GM19372 (cell line): Measurements from ENCODE around the gene RALGDS.

Source experiments
- ATAC-seq: cut with Tn5 transposase; IDR thresholded peaks from one replicate; pipeline ENCODE4 v1.9.1; 2021; ENCODE audit warnings: mild to moderate bottlenecking, low read depth, moderate library complexity; ENCODE audit not compliant: unreplicated experiment

The RALGDS gene

DNA sequence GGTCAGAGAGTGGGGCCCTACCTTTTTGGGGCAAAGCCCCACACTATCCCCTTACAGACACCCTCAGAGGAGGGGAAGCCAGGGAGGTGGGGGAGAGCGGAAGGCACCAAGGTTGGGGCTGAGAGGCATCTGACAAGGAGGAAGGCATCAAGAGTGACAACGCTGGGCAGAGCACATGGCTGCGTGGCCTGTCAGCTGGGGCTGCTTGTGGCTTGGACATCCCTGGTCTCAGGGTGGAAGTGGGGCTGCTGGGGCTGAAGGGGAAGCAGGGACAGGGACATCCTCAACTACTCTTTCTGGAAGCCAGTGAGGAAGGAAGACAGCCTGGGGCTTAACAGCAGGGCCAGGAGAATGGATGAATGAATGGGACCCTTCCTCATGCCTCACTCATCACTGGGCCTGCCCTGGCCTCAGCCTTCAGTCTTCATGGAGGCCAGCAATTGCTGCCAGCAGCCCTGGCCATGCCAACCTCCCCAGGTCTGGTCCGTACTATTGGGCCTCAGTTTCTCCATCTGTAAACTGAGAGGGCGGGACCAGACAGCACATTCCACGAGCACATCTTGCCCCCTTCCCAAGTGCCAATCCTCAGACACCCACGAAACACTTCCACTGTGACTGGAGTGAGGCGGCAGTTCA is 993 bp upstream of the RALGDS start:
- no peak for ATAC-seq

GRCh38 chr9:133120501-133121197 is 391 bp downstream of the RALGDS start:
- ATAC-seq: no peak

- no peak for ATAC-seq
Measured at GRCh38 chr9:133119846-133120500, 1.1 kb downstream of the RALGDS start.

DNA sequence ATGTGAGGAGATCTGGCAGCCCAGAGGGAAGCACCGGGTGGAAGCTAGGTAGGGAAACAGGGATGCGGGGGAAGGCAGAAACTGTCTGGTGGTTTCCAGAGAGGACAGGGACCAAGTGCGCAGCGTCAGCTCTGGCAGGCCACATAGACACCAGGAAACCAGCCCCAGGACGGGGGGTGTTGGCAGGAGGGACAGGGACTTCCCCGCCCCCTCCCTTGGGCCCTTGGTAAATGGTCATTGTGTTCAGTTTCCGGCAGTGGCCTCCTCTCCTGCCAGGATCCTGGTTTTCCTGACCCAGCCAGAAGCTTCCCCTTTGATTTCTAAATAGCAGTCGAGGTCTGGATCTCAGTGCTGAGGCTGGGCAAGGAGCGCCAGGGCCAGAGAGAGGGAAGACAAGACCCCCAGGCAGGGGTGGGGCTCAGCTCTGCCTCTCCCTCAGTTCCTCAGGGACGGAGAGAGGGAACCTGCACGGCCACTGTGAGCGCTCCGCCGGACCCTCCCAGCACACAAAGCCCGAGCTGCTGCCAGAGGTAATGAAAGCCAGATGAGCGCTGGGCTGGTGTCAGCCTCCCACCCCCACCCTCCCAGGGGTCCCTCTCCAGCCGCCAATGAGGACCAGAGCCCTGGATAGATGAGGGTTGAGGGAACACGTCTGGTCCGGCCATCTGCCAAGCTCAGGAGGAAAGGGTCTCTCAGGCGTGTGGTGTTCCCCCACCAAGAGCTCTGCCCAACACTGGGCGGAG is 1.8 kb downstream of the RALGDS start:
- no peak for ATAC-seq

DNA sequence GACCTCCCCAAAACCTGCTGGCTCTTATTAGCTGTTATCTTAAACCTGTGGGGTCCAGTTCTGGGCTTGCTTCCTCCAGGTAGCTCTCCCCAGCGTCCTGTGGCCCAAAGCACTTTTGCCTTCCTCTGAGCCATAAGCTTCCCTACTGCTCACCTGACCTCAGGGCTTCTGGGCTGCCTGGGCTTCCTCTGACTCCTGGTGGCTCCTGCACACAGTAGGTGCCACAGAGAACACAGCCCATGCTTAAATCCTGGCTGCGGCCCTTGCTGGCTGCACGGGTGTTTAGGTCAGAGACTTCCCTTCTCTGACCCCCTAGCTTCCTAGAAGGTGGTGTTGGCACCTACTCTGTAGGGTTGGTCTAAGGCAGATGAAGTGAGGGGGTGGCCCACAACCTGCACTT is 2.5 kb downstream of the RALGDS start:
- no peak for ATAC-seq

- no peak for ATAC-seq
Measured at GRCh38 chr9:133118179-133118520, 2.9 kb downstream of the RALGDS start.

- no peak for ATAC-seq
Measured at GRCh38 chr9:133117271-133118178, 3.5 kb downstream of the RALGDS start.

DNA sequence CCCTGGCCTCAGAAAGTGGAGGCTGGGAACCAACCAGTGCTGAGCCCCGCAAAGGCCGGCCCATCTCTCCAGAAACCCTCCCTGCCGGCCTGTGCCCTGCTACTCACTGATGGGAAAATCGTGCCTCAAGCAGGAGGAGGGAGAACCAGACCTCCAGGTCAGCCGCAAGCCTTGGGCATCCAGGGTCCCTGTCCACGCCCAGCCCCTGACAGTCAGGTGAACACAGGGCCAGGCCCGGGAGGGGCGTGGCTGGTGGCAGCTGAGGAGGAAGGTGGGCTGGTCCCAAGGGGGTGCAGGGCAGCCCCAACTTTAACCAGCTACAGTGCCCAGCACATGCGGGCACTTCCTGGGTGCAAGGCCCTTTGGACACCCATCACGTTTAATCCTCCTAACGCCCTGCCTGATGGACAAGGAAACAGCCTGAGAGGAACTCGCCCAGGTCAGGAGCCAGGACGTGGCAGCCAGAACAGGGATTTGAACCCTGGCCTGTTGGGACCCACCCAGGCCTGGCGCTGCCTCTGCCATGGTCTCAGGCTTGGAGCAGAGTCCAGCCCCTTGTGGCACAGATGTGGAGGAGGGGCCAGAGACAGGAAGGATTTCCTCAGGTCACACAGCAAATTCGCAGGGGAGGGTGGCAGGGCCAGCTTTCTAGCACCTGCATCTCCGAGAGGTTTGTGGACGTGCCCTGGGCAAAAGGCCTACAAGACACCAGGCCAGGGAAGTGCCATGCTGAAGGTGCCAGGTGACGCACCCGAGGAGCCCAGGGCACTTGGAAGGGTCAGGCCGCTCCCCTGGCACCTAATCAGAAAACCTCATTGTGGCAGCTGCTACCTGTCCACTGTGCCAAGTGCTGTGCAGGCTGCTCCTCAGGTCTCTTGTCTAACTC is 4.5 kb downstream of the RALGDS start:
- ATAC-seq: no peak

DNA sequence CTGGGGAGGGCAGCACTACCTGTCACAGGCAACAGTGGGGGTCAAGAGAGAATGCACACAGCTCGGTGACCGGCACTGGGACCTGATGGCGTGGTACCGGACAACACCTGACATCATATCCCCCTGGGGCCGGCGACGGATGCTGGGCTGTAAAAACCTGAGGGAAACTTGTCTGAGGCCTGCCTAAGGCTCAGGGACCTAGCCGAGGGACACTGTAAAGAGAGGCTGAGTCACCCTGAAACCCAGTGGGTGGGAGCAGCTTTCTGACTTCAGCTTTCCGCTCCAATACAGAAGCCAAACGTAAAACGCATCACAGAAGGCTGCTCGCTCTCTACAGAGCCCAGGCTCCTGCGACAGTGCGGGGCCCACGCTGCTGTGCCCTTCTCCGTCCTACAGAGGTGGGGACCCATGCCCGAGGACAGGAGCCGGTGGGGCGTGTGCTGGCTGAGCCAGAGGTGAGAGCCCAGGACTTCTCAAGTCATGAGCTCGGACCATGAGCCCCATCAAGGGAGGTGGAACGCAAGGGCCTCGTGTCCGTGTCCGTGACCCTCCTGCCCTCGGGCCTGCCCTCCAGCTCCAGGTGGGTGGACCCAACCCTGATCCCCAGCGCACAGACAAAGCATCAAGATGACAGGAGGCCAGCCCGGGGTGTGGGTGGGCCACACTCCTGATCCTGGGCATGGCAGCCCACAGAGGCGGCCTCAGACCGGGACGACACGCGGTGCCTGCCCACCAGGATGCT is 5.3 kb downstream of the RALGDS start:
- peak; percentile 79 for ATAC-seq

DNA sequence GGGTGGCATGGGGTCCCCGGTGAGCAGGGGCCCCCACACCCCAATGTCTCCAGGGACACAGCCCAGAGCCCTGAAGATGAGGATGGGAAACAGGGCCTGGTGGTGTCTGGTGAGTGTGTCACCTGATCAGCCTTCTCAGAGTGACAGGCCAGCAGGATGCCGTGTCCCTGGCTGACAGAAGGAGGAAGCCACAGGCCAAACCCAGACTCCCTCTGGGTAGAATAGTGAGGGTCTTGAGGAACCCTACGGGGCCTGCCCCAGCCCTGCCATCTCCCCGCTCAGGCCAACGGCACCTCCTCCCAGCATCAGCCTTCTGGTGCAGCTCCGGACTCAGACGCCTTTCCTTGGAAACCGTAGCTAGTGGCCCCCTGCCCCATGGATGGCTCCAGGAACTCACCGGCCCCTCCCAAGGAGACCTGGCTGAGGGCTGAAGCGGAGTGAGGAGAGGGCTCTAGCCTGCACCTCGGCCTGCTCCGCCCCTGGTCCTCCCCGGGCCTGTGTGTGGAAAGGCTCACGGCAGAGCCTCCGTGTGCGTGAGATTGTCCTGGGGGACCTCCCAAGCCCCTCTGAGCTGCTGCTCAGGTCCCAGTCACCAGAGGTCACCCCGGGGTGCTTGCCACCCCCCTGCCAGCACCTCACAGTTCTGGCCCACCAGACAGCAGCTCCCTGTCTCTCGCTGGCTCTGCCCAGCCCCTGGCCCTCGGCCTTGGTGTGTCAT is 6.0 kb downstream of the RALGDS start:
- ATAC-seq: no peak

DNA sequence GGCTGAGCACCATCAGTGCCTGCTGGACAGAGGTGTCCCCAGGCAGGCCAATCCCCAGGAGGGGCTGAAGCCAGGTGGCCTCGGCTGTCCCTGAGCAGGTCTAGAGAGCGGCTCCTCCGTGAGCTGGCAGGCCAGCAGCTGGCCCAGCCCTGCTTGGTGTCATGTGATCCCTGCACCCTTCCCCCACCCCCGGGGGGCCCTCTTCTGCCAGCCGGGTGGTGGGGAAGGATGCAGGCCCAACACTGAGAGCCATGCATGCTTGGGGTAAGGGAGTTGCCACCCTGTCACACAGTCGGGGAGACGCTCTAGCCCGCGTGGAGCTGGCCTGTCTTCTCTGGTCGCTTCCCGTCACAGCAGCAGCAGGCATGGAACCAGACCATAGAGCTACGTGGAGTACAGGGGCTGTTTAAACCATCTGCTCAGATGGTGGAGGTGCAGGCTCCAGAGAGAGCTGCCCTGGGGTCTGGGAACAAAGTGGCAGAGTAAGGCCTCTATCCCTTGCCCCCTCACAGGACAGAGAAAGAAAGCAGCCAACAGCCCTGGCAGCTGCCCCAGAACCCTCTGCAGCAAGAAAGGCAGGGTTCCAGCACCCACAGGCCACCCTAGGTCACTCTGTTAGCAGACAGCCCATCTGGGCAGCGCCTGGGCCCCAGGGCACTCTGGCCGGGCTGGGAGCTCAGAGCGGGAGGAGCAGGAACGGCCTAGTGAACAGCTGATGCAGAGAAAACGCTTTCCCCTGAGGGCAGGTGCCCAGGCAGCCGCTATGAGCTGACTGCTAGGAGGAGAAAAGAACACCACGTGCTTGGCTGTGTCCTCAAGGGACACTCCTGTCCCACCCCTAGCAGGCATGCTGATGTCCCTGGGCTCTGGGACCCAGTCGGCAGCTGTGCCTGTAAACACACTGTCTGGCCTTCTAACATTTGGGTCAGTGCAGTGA is 6.8 kb downstream of the RALGDS start:
- ATAC-seq: no peak

GRCh38 chr9:133113163-133113948 is 7.7 kb downstream of the RALGDS start:
- no peak for ATAC-seq

DNA sequence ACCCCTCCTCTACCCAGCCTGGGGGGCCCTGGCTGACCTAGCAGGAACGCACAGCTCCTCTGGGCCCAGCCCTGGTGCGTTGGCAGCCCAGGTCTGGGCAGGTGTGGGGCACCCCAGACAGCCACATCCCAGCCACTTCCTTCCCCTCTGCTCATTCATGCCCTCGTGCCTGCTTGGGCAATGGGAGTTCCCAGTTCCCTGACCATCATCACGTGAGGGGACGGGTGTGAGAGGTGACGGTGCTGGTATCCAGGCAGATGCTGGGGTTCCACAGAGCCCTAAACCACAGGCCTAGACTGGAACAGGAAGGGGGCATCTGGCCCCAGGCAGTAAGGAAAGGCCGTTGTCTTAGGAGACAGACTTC is 8.4 kb downstream of the RALGDS start:
- ATAC-seq: no peak

- ATAC-seq: no peak
Measured at GRCh38 chr9:133111808-133112662, 9.0 kb downstream of the RALGDS start.

- no peak for ATAC-seq
Measured at GRCh38 chr9:133109931-133110650, 10.9 kb downstream of the RALGDS start.
